Glutamatergic neuron (in vitro differentiated cells): ENCODE results near the gene PDE7B. TPM values are rescaled to one million over a fixed set of nuclear protein-coding genes. Genes with fewer than 3 reads are reported as not detected.

Source experiments
- DNase-seq: peaks from one replicate; pipeline ENCODE4 v3.0.0; 2022
- H3K27ac Mint-ChIP-seq: one replicate; pipeline ENCODE4 v1.8.0; 2020; ENCODE audit warnings: mild to moderate bottlenecking, mixed read lengths, inconsistent platforms; ENCODE audit not compliant: unreplicated experiment
- H3K27me3 Mint-ChIP-seq: one replicate; pipeline ENCODE4 v1.8.0; 2020; ENCODE audit warnings: mild to moderate bottlenecking, moderate library complexity, mixed read lengths, inconsistent platforms; ENCODE audit not compliant: unreplicated experiment
- H3K36me3 Mint-ChIP-seq: one replicate; pipeline ENCODE4 v1.8.0; 2020; ENCODE audit warnings: mild to moderate bottlenecking, mixed read lengths, inconsistent platforms; ENCODE audit not compliant: unreplicated experiment
- H3K4me1 Mint-ChIP-seq: one replicate; pipeline ENCODE4 v1.8.0; 2020; ENCODE audit warnings: mild to moderate bottlenecking, low read depth, mixed read lengths, inconsistent platforms; ENCODE audit not compliant: unreplicated experiment
- H3K4me3 Mint-ChIP-seq: one replicate; pipeline ENCODE4 v1.8.0; 2020; ENCODE audit warnings: mild to moderate bottlenecking, mixed read lengths, inconsistent platforms; ENCODE audit not compliant: unreplicated experiment
- H3K9me3 Mint-ChIP-seq: one replicate; pipeline ENCODE4 v1.8.0; 2020; ENCODE audit warnings: mild to moderate bottlenecking, moderate library complexity, mixed read lengths, inconsistent platforms; ENCODE audit not compliant: unreplicated experiment
- CTCF ChIP-seq: fragments of 200-600 bp; sonication (generic); IDR thresholded peaks from one replicate; pipeline ENCODE4 v1.5.0; 2021; ENCODE audit not compliant: partially characterized antibody, unreplicated experiment
- total RNA-seq: library from RNA; stranded (reverse); fragmentation: NEBNext Ultra II Directional; extraction: Animal tissue kit (Norgen Biotek cat#: 25700); gene quantifications from one replicate; pipeline ENCODE4 v1.2.1, GENCODE V29; 2021; ENCODE audit not compliant: unreplicated experiment

The PDE7B gene
- total RNA-seq, 1 donor from 2014 or later, result not detected

DNA sequence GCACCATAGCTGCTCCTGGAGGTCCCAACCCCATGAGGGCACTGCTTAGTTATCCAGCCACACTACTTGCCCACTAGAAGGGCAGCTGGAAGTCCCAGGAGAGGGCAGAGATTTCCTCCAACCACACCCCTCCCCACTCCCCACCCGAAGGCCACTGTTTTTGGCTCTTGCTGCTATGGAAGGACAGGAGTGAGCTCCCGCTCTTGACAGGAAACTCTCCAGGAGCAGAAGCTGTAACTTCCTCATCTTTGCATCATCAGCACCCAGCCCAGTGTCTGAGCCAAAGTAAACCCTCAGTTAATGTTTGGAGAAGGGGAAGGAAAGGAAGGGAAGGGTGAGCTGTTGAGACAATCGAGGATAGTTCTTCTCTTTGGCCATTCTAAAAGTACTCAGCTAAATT lies 277.9 kb downstream of the PDE7B start:
- peaks cover 5% of the 10 kb centered on the region for H3K4me1 Mint-ChIP-seq
- TF ChIP-seq CTCF, result no peak
- H3K27me3 Mint-ChIP-seq, result no peaks in the 10 kb centered on the region
- no peak for DNase-seq
- H3K36me3 Mint-ChIP-seq, result no peaks in the 10 kb centered on the region
- no peak overlapping the region for H3K27ac Mint-ChIP-seq
- no peak overlapping the region for H3K4me3 Mint-ChIP-seq
- no peaks in the 10 kb centered on the region for H3K9me3 Mint-ChIP-seq

DNA sequence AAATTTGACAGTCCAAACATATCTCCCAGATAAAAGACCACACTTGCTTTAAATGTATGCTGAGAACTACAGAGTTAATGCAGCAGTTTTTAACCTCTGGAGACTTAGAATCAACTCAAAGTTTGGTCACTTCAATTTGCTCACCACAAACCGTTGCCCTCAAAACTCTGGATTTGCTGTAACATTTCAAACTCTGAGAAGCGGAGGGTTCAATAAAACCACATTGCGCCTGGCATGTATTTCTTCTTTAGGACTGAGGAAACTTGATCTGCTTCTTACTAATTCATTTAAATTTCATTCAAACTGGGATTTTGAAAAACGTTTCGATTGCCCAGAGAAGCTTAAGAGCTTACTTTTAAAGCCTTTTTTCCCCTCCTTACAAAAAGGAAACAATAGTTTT lies 282.8 kb downstream of the PDE7B start:
- Mint-ChIP-seq H3K9me3 (no peaks in the 10 kb centered on the region), H3K27ac (no peak overlapping the region)

GRCh38 chr6:136134751-136135150 lies 283.2 kb downstream of the PDE7B start:
- peaks cover 5% of the 10 kb centered on the region for H3K4me1 Mint-ChIP-seq
- no peaks in the 10 kb centered on the region for H3K9me3 Mint-ChIP-seq
- no peak for DNase-seq
- TF ChIP-seq CTCF, result no peak
- no peak overlapping the region for H3K4me3 Mint-ChIP-seq
- H3K27me3 Mint-ChIP-seq, result no peaks in the 10 kb centered on the region
- H3K27ac Mint-ChIP-seq, result no peak overlapping the region
- H3K36me3 Mint-ChIP-seq, result no peaks in the 10 kb centered on the region

More for the DNA sequence above, 282.8 kb downstream of the PDE7B start:
- Mint-ChIP-seq H3K36me3 (no peaks in the 10 kb centered on the region), H3K4me1 (peaks cover 5% of the 10 kb centered on the region), H3K4me3 (no peak overlapping the region), H3K27me3 (no peaks in the 10 kb centered on the region)
- DNase-seq, result no peak
- no peak for TF ChIP-seq CTCF

- Mint-ChIP-seq H3K4me1 (peaks cover 5% of the 10 kb centered on the region), H3K4me3 (no peak overlapping the region), H3K27me3 (no peaks in the 10 kb centered on the region), H3K36me3 (no peaks in the 10 kb centered on the region), H3K27ac (no peak overlapping the region), H3K9me3 (no peaks in the 10 kb centered on the region)
- DNase-seq, result no peak
- TF ChIP-seq CTCF, result no peak
These were observed 284.8 kb downstream of the PDE7B start for GRCh38 chr6:136136274-136136673.

GRCh38 chr6:136137008-136137692 lies 285.6 kb downstream of the PDE7B start:
- TF ChIP-seq CTCF, result no peak
- H3K4me1 Mint-ChIP-seq, result peaks cover 5% of the 10 kb centered on the region
- no peaks in the 10 kb centered on the region for H3K27me3 Mint-ChIP-seq
- no peaks in the 10 kb centered on the region for H3K9me3 Mint-ChIP-seq
- no peak overlapping the region for H3K27ac Mint-ChIP-seq
- peaks cover 6% of the 10 kb centered on the region for H3K36me3 Mint-ChIP-seq
- no peak overlapping the region for H3K4me3 Mint-ChIP-seq
- no peak for DNase-seq
